ENCODE data around the gene GUCY1A1.

The GUCY1A1 gene

GRCh38 chr4:155632310-155632840, 34.3 kb upstream of the GUCY1A1 start:
- no peak for ATAC-seq
- TF ChIP-seq TOX (CRISPR knock-in tag; IDR thresholded peaks at IDR 0.05; ENCODE audit: borderline replicate concordance) (no peak), ESRRG (CRISPR knock-in tag; IDR thresholded peaks at IDR 0.05) (no peak), ZFP30 (CRISPR knock-in tag; IDR thresholded peaks at IDR 0.05) (no peak), POU6F1 (CRISPR knock-in tag; IDR thresholded peaks at IDR 0.05; ENCODE audit: borderline replicate concordance, low read depth) (no peak), CREB5 (CRISPR knock-in tag; IDR thresholded peaks at IDR 0.05; ENCODE audit: low read depth) (no peak), RARB (CRISPR knock-in tag; IDR thresholded peaks at IDR 0.05) (no peak), ZNF565 (CRISPR knock-in tag; conservative IDR thresholded peaks at IDR 0.05; ENCODE audit: low read depth) (no peak)

GRCh38 chr4:155638195-155638965, 28.3 kb upstream of the GUCY1A1 start:
- TF ChIP-seq ZC3H10 (CRISPR knock-in tag; IDR thresholded peaks at IDR 0.05): no peak
- TF ChIP-seq ZNF70 (CRISPR knock-in tag; IDR thresholded peaks at IDR 0.05): no peak
- no peak for TF ChIP-seq TOX (CRISPR knock-in tag; IDR thresholded peaks at IDR 0.05; ENCODE audit: borderline replicate concordance)
- TF ChIP-seq ZFP3 (CRISPR knock-in tag; IDR thresholded peaks at IDR 0.05): no peak
- no peak for ATAC-seq

- no peak for ATAC-seq
- TF ChIP-seq ISL1 (CRISPR knock-in tag; IDR thresholded peaks at IDR 0.05) (no peak), BACH2 (CRISPR knock-in tag; IDR thresholded peaks at IDR 0.05; ENCODE audit: borderline replicate concordance) (no peak), ARNTL (CRISPR knock-in tag; IDR thresholded peaks at IDR 0.05; ENCODE audit: borderline replicate concordance, low read depth) (no peak), SNAI2 (CRISPR knock-in tag; IDR thresholded peaks at IDR 0.05) (no peak), GLIS3 (CRISPR knock-in tag; IDR thresholded peaks at IDR 0.05) (no peak), CREB5 (CRISPR knock-in tag; IDR thresholded peaks at IDR 0.05; ENCODE audit: low read depth) (no peak), OSR1 (CRISPR knock-in tag; IDR thresholded peaks at IDR 0.05) (no peak), CSDC2 (CRISPR knock-in tag; IDR thresholded peaks at IDR 0.05) (no peak), TOX (CRISPR knock-in tag; IDR thresholded peaks at IDR 0.05; ENCODE audit: borderline replicate concordance) (no peak), TSHZ2 (CRISPR knock-in tag; IDR thresholded peaks at IDR 0.05) (no peak), ESRRG (CRISPR knock-in tag; IDR thresholded peaks at IDR 0.05) (no peak), TCF4 (CRISPR knock-in tag; IDR thresholded peaks at IDR 0.05; ENCODE audit: borderline replicate concordance) (no peak), ZNF8 (CRISPR knock-in tag; IDR thresholded peaks at IDR 0.05) (no peak), ZFP30 (CRISPR knock-in tag; IDR thresholded peaks at IDR 0.05) (no peak), PATZ1 (CRISPR knock-in tag; IDR thresholded peaks at IDR 0.05; ENCODE audit: borderline replicate concordance) (no peak), PPARA (CRISPR knock-in tag; IDR thresholded peaks at IDR 0.05; ENCODE audit: borderline replicate concordance) (no peak), ZFP3 (CRISPR knock-in tag; IDR thresholded peaks at IDR 0.05) (no peak), ZNF70 (CRISPR knock-in tag; IDR thresholded peaks at IDR 0.05) (no peak), ZNF565 (CRISPR knock-in tag; conservative IDR thresholded peaks at IDR 0.05; ENCODE audit: low read depth) (no peak)
Measured at GRCh38 chr4:155639704-155640523, 26.7 kb upstream of the GUCY1A1 start.

Data from SK-N-SH treated with all-trans-retinoic acid at 6 μM for 48 hours (cell line).